Endothelial cell of hepatic sinusoid (primary cell): ENCODE data around the gene RAB11FIP4.

ENCODE experiments used
- in situ Hi-C: cut with HindIII; loops from 2 replicates; pipeline ENCODE4 v1.10.0; 2017; ENCODE audit warnings: low sequenced_read_pairs

The RAB11FIP4 gene

GRCh38 chr17:31404028-31404949 lies 12.8 kb downstream of the RAB11FIP4 start:
- in situ Hi-C loops = no loop called here

DNA sequence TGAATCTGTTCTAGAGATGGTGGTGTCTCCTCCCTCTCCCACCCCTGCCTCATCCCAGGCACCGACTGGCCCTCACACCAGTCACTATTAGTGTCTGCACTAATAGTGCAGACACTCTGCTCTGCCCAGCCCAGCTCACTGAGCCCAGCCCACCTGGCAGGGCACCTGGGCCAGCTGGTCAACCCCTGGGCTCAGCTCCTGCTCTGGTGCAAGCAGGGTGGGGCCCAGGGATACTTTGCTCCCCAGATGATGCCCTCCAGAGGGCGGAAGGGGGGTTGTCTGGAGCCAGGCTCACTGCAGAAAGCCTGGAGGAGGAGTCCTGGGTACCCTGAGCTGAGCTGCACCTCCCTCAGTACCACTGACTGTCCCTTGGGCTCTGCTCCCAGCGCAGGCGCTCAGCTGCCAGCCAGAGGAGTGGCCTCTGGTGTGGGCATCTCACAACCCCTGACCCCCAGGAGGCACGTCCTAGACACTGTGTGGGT lies 14.5 kb downstream of the RAB11FIP4 start:
- in situ Hi-C loops = no loop called here

- in situ Hi-C loops = no loop called here
These were observed 17.1 kb downstream of the RAB11FIP4 start for GRCh38 chr17:31408586-31408985.

DNA sequence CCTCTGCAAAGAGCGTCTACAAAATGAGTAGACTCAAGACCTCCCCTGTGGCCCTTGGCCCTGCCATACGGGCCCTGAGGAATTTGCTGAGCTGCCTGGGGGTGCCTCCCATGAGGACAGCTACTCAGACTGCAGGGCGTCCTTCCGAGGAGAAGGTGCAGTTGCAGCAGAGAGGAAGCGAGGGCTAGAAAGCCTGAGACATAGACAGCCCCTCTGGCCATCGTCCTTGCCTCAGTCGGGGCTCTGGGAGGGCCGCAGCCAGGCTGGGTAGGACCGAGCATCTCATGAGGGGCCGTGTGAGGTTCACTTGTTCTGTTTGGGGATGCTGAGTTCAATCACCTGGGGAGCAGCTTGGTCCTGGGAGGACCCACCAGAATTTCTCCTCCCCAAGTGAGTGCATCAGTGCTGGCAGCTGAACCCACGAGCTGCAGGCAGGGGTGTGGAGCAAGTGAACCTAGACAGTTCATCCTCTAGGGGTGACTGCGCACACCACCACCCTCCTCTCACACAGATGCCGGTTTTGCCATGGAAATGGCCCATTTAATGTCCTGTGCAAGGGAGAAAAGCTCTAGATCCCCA lies 20.3 kb downstream of the RAB11FIP4 start:
- in situ Hi-C loops = no loop called here

GRCh38 chr17:31412511-31412910 lies 21.0 kb downstream of the RAB11FIP4 start:
- in situ Hi-C loops = no loop called here

- in situ Hi-C loops = no loop called here
These were observed 21.8 kb downstream of the RAB11FIP4 start for GRCh38 chr17:31413081-31413799.

GRCh38 chr17:31413874-31414549 lies 22.5 kb downstream of the RAB11FIP4 start:
- in situ Hi-C loops = no loop called here

DNA sequence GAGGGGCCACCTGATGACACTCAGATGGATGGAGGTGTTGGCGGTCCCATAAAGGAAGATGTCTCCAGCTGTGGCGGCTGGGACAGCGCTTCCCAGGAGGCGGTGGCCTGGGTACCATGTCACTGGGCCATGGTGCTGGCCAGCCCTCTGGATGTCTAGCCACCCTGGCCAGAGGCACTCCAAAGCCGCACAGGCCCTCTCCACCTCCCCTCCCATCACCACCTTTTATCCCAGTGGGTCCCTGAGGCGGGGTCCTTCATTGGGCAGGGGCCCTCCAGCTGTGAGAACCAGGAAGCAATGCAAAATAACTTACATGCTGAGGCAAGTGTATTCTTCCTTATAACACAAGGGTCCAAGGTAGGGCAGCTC lies 23.1 kb downstream of the RAB11FIP4 start:
- in situ Hi-C loops = no loop called here

GRCh38 chr17:31415004-31415454 lies 23.6 kb downstream of the RAB11FIP4 start:
- in situ Hi-C loops = no loop called here

DNA sequence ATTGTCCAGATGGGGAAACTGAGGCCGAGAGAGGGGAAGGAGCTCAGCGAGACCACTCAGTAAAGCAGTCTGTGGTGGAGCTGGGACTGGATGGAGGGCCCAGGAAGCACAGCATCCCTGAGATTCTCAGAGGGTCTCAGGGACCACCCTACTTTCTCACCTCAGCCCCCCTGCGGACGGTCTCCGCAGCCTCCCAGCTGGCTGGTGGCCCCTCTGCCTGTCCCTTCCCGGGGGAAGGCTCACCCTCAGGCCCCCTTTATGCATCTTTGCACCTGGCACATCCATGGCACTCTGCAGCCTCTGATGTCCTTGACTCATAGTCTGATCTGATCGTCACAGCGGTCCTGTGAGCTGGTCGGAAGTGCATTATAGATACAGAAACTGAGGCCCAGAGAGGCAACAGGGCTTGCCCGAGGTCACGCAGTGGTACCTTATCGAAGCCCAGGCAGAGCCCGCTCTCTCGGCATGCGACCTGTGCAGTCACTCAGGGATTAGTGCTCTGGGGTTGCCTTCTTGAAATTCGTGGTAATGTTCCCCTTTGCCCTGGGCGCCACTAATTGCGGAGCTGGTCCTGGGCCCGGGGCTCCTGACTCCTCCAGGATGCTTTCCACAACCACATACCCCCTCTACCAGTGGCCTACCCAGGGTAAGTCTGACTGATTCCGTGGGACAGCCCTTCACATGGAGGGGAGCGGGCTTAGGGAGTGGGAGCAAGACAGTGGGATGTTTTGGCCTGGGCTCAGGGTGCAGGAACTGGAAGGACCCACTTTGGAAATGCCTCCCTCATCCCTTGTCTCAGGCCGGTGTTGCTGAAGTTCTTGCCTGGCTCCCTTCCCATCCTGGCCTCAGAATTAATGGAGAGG lies 24.4 kb downstream of the RAB11FIP4 start:
- in situ Hi-C loops = no loop called here

GRCh38 chr17:31416503-31416923 lies 25.0 kb downstream of the RAB11FIP4 start:
- in situ Hi-C loops = no loop called here

GRCh38 chr17:31417051-31417792 lies 25.7 kb downstream of the RAB11FIP4 start:
- in situ Hi-C loops = no loop called here

DNA sequence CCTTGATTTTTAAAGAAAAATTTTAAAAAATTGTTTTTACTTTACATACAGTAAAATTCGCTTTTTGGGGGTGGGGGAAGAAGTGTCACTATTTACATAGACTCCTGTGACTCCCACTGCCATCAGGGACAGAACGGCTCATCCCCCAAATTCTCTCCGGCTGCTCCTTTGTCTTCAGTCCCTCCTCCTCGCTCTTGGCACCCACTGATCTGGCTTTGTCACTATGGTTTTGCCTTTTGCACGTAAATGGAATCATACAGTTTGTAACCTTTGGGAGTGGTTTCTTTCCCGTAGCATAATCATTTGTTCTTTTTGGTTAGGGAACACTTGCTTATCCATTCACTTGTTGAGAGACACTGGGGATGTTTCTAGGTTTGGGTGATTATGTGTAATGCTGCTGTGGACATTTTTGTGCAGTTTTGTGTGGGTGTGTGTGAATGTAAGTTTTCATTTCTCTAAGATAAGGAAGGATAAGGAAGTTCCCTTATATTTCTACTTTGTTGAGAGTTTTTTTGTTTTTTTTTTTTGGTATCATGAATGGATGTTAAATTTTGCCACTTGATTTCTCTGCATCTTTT lies 27.4 kb downstream of the RAB11FIP4 start:
- in situ Hi-C loops = no loop called here

DNA sequence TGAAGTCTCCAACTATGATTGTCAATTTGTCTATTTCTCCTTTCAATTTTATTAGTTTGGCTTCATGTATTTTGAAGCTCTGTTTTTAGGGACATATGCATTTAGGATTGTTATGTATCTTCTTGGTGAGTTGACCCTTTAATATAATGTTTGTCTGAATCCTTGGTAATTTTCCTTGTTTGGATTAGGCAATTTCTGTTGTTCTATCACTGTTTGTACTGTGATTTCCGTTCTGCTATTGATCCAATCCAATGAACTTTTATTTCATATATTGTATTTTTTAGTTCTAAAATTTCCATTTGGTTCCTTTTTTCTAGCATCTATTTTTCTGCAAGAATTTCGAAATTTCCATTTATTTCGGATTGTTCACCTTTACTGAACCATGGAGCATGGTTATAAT lies 31.0 kb downstream of the RAB11FIP4 start:
- in situ Hi-C loops = no loop called here

- in situ Hi-C loops = loop anchor here (5.0 to 25.0 kb wide), 2 partner anchors 53 to 437 kb away; partner anchors contain the start of gene COPRS
These were observed 33.4 kb downstream of the RAB11FIP4 start for GRCh38 chr17:31424944-31425281.

- in situ Hi-C loops = loop anchor here (5.0 to 25.0 kb wide), 2 partner anchors 53 to 437 kb away; partner anchors contain the start of gene COPRS
These were observed 34.0 kb downstream of the RAB11FIP4 start for GRCh38 chr17:31425282-31426040.

- in situ Hi-C loops = loop anchor here (5.0 to 25.0 kb wide), 2 partner anchors 55 to 435 kb away; partner anchors contain the start of gene COPRS
These were observed 36.2 kb downstream of the RAB11FIP4 start for GRCh38 chr17:31427684-31428083.

DNA sequence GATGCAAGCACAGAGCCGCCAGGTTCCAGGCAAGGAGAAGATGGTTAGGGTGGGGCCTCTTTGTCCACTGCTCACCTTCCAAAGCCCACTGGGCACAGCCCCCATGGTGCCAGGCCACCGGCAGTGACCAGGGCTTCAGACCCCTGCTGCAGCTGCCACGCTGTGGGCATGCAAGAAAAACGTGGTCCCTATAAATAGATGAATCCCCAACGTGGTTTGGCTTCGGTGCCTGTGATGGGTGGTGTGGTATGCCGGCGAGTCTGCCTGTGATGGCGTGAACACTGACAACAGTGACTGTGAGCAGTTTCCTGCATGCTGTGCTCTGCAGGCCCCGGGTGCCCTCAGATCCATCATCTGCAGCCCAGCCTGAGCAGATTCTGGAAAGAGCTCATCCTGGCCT lies 36.6 kb downstream of the RAB11FIP4 start:
- in situ Hi-C loops = loop anchor here (5.0 to 25.0 kb wide), 2 partner anchors 56 to 434 kb away; partner anchors contain the start of gene COPRS
